Nephron progenitor cell (in vitro differentiated cells): ENCODE data around the gene FXYD4.

ENCODE experiments used
- DNase-seq: peaks from one replicate; pipeline ENCODE4 v3.0.0; 2021
- H3K27ac Mint-ChIP-seq: 2 replicates; pipeline ENCODE4 v1.8.0; 2021; ENCODE audit warnings: mild to moderate bottlenecking, moderate library complexity, mixed read lengths
- H3K27me3 Mint-ChIP-seq: 2 replicates; pipeline ENCODE4 v1.8.0; 2021; ENCODE audit warnings: mild to moderate bottlenecking, low read depth, mixed read lengths; ENCODE audit not compliant: poor library complexity
- H3K36me3 Mint-ChIP-seq: 2 replicates; pipeline ENCODE4 v1.8.0; 2021; ENCODE audit warnings: low read depth, mixed read lengths
- H3K4me1 Mint-ChIP-seq: 2 replicates; pipeline ENCODE4 v1.8.0; 2021; ENCODE audit warnings: mixed read lengths
- H3K4me3 Mint-ChIP-seq: 2 replicates; pipeline ENCODE4 v1.8.0; 2021; ENCODE audit warnings: mild to moderate bottlenecking, moderate library complexity, mixed read lengths
- H3K9me3 Mint-ChIP-seq: 2 replicates; pipeline ENCODE4 v1.8.0; 2021; ENCODE audit warnings: mild to moderate bottlenecking, moderate library complexity, mixed read lengths
- CTCF ChIP-seq: fragments of 200-600 bp; sonication (generic); IDR thresholded peaks from 2 replicates; pipeline ENCODE4 v1.5.0; 2021; ENCODE audit warnings: antibody characterized with exemption

The FXYD4 gene

DNA sequence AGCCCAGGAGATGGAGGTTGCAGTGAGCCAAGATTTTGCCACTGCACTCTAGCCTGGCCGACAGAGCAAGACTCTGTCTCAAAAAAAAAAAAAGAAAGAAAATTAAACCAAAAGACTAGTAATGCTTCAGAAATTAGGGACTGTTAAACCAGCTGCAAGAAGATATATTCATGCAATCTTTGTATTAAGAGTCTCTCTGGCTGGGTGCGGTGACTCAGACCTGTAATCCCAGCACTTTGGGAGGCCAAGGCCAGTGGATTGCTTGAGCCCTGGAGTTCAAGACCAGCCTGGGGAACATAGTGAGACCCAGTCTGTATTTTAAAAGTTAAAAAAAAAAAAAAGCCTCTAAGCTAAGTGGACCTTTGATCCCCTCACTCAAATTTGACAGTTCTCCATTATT, 40.1 kb downstream of the FXYD4 start:
- Mint-ChIP-seq H3K9me3 (peaks cover 7% of the 10 kb centered on the region), H3K4me1 (peaks cover 6% of the 10 kb centered on the region), H3K27ac (no peak overlapping the region), H3K36me3 (peaks cover 5% of the 10 kb centered on the region), H3K4me3 (no peak overlapping the region), H3K27me3 (peaks cover 8% of the 10 kb centered on the region)
- TF ChIP-seq CTCF, result no peak
- DNase-seq, result no peak

DNA sequence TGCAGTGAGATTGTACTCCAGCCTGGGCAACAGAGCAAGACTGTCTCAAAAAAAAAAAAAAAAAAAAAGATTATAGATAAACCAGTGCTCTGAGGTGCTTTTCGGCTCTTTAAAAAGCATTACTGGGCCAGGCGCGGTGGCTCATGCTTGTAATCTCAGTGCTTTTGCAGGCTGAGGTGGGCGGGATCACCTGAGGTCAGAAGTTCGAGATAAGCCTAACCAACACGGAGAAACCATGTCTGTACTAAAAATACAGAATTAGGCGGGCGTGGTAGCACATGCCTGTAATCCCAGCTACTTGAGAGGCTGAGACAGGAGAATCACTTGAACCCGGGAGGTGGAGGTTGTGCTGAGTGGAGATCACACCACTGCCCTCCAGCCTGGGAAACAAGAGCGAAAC, 44.1 kb downstream of the FXYD4 start:
- no peak for DNase-seq
- Mint-ChIP-seq H3K36me3 (no peaks in the 10 kb centered on the region), H3K9me3 (peaks cover 11% of the 10 kb centered on the region), H3K4me3 (no peak overlapping the region), H3K4me1 (no peaks in the 10 kb centered on the region), H3K27ac (no peak overlapping the region), H3K27me3 (peaks cover 2% of the 10 kb centered on the region)
- no peak for TF ChIP-seq CTCF

DNA sequence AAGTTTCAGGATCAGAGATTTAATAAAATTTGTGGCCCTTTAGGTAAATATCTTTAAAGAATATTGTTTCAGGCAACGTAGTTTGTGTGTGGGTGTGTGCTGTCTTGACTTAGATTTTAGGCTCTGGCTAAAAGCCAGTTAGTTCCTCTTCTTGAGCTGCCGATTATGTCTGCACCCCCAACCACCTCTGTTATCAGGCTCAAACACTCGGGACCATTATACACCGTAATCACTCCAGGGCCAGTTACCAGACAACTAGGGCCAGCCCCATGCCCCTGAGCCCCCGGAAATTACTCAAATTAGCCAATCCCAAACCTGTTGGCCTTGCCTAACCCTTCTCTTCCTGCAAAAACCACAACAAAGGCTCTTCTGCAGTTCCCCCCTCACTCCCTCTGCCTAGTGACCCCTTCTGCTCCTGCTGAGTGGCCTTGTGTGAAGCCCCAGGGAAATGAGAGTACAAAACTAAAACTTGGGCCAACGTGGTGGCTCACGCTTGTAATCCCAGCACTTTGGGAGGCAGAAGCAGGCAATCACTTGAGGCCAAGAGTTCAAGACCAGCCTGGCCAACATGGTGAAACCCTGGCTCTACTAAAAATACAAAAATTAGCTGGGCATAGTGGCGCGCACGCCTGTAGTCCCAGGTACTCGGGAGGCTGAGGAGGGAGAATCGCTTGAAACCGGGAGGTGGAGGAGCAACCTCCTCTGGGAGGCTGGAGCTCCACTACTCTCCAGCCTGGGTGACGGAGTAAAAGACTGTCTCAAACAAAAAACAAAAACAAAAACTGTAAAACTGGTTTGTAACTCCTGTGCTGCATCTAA, 46.7 kb downstream of the FXYD4 start:
- Mint-ChIP-seq H3K36me3 (peaks cover 7% of the 10 kb centered on the region), H3K9me3 (peaks cover 29% of the 10 kb centered on the region), H3K4me1 (peaks cover 6% of the 10 kb centered on the region), H3K27ac (no peak overlapping the region), H3K27me3 (peaks cover 6% of the 10 kb centered on the region), H3K4me3 (no peak overlapping the region)
- no peak for DNase-seq
- no peak for TF ChIP-seq CTCF

DNA sequence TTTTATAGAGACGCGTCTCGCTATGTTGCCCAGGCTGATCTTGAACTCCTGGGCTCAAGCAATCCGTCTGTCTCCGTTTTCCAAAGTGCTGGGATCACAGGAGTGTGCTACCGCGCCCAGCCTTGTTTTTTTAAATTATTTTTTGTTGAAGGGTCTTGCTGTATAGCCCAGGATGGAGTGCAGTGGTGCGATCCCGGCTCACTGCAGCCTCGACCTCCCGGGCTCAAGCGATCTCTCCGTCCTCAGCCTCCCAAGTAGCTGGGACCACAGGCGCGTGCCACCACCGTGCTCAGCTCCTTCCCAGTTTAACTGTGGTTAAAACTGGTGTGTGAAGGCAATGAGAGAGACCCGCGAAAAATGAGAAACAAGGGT, 48.5 kb downstream of the FXYD4 start:
- no peak for TF ChIP-seq CTCF
- H3K9me3 Mint-ChIP-seq, result peaks cover 34% of the 10 kb centered on the region
- peaks cover 6% of the 10 kb centered on the region for H3K27me3 Mint-ChIP-seq
- peak overlapping the region; percentile 30 for H3K4me3 Mint-ChIP-seq
- H3K27ac Mint-ChIP-seq, result no peak overlapping the region
- DNase-seq, result no peak
- H3K4me1 Mint-ChIP-seq, result peaks cover 6% of the 10 kb centered on the region
- H3K36me3 Mint-ChIP-seq, result peaks cover 21% of the 10 kb centered on the region

- Mint-ChIP-seq H3K27ac (peak overlapping the region; percentile 88), H3K36me3 (peaks cover 21% of the 10 kb centered on the region), H3K4me1 (peaks cover 6% of the 10 kb centered on the region), H3K9me3 (peaks cover 32% of the 10 kb centered on the region), H3K4me3 (peak overlapping the region; percentile 79), H3K27me3 (peaks cover 4% of the 10 kb centered on the region)
- peak; percentile 67 for DNase-seq
- TF ChIP-seq CTCF, result no peak
These were observed 49.1 kb downstream of the FXYD4 start for GRCh38 chr10:43420369-43421200.
